OCI-LY3 (cell line): Measurements from ENCODE around the gene KRTAP10-11.

ENCODE experiments used
- H2AFZ ChIP-seq: fragments of 200-600, 300-600 bp; shearing (Covaris generic); 2 replicates; pipeline ENCODE4 v1.6.0; 2014; ENCODE audit warnings: antibody characterized with exemption, low read depth, low read length
- H3K27ac ChIP-seq: fragments of 200-600, 300-600 bp; sonication (generic); 2 replicates; pipeline ENCODE4 v1.5.1; 2014; ENCODE audit warnings: mild to moderate bottlenecking, low read length, moderate library complexity, mixed read lengths
- H3K27me3 ChIP-seq: fragments of 200-600, 300-600 bp; sonication (generic); 2 replicates; pipeline ENCODE4 v1.6.1; 2014; ENCODE audit warnings: low read depth, low read length, mixed read lengths
- H3K36me3 ChIP-seq: fragments of 200-600, 300-600 bp; sonication (generic); replicated peaks from 2 replicates; pipeline ENCODE3; 2014; ENCODE audit warnings: low read depth, low read length, mixed read lengths
- H3K4me1 ChIP-seq: fragments of 300-600, 200-600 bp; sonication (generic); 2 replicates; pipeline ENCODE4 v1.6.1; 2014; ENCODE audit warnings: low read length, mixed read lengths
- H3K4me2 ChIP-seq: fragments of 200-600, 300-600 bp; sonication (generic); 2 replicates; pipeline ENCODE4 v1.6.1; 2014; ENCODE audit warnings: low read length, mixed read lengths
- H3K4me3 ChIP-seq: fragments of 300-600, 200-600 bp; sonication (generic); 2 replicates; pipeline ENCODE4 v1.5.1; 2014; ENCODE audit warnings: antibody characterized with exemption, mild to moderate bottlenecking, low read length, moderate library complexity
- H3K79me2 ChIP-seq: fragments of 300-600, 200-600 bp; shearing (Covaris generic); 2 replicates; pipeline ENCODE4 v1.6.1; 2014; ENCODE audit warnings: mild to moderate bottlenecking, low read length, mixed read lengths
- H3K9ac ChIP-seq: fragments of 300-600, 200-600 bp; shearing (Covaris generic); 2 replicates; pipeline ENCODE4 v1.6.0; 2014; ENCODE audit warnings: mild to moderate bottlenecking, low read length, moderate library complexity
- H3K9me3 ChIP-seq: fragments of 200-600, 300-600 bp; shearing (Covaris generic); 2 replicates; pipeline ENCODE4 v1.6.1; 2014; ENCODE audit warnings: low read length, mixed read lengths; ENCODE audit not compliant: insufficient read depth
- H4K20me1 ChIP-seq: fragments of 200-600, 300-600 bp; sonication (generic); 2 replicates; pipeline ENCODE4 v1.6.1; 2016; ENCODE audit warnings: low read length, mixed read lengths; ENCODE audit not compliant: insufficient read depth
- EZH2phosphoT487 ChIP-seq: fragments of 200-600 bp; shearing (Covaris generic); IDR thresholded peaks from 2 replicates; pipeline ENCODE4 v1.6.1; 2018; ENCODE audit warnings: antibody characterized with exemption, mixed run types, low read depth
- TF ChIP-seq, protein P1 (sequence below): fragments of 200-600, 300-600 bp; sonication (generic); IDR thresholded peaks from 2 replicates; pipeline ENCODE4 v1.5.1; 2014; ENCODE audit warnings: antibody characterized with exemption, low read length, low read depth

KRTAP10-11 gene

DNA sequence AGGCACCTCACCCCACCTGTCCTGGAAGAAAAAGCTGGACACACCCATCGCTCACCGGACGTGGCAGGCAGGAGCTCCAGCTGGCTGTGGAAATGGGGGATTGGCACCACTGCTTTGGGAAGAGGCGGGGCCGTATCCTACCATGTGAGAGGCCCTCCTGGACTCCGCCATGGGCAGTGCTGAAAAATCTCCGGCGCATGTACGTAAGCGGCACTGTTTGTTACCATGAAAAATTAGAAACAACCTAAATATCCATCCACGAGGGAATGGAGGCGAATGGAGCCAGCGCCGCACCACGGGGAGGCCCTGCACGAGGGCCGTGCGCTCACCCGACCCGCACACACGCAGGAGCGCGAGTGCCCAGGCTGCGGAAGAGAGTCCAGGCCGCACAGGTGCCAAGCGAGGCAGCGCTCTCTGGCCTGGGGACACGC, 31.2 kb upstream of the KRTAP10-11 start:
- no peaks in the 10 kb centered on the region for H4K20me1 ChIP-seq

DNA sequence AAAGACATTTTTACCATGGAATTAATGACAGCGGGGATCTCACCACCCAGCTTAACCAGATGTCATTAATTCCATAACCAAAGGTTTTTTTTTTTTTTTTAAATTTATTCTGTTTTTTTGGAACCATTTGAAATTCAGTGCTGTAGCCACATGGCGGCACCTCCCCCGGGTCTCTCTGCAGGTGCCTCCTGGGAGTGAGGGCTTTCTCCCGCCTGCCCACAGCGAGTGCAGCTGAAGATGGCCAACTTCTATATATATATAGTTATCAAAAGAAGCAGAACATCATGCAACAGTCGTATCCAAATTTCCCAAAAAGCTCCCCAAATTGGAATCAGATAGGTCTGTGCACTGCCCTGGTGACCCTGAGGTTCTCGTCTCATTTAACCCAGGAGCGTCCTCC, 30.7 kb upstream of the KRTAP10-11 start:
- no peak for TF ChIP-seq EZH2phosphoT487
- TF ChIP-seq, protein P1, sequence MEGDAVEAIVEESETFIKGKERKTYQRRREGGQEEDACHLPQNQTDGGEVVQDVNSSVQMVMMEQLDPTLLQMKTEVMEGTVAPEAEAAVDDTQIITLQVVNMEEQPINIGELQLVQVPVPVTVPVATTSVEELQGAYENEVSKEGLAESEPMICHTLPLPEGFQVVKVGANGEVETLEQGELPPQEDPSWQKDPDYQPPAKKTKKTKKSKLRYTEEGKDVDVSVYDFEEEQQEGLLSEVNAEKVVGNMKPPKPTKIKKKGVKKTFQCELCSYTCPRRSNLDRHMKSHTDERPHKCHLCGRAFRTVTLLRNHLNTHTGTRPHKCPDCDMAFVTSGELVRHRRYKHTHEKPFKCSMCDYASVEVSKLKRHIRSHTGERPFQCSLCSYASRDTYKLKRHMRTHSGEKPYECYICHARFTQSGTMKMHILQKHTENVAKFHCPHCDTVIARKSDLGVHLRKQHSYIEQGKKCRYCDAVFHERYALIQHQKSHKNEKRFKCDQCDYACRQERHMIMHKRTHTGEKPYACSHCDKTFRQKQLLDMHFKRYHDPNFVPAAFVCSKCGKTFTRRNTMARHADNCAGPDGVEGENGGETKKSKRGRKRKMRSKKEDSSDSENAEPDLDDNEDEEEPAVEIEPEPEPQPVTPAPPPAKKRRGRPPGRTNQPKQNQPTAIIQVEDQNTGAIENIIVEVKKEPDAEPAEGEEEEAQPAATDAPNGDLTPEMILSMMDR: no peak
- Histone ChIP-seq H2AFZ (no peak overlapping the region), H3K4me2 (no peak overlapping the region), H3K4me3 (no peak overlapping the region), H3K36me3 (no peaks in the 10 kb centered on the region), H3K9ac (no peak overlapping the region), H3K79me2 (no peaks in the 10 kb centered on the region), H3K27me3 (no peaks in the 10 kb centered on the region), H3K9me3 (peaks cover 4% of the 10 kb centered on the region; the same call in 1 of the 2 replicates), H3K4me1 (no peaks in the 10 kb centered on the region), H3K27ac (no peak overlapping the region), H4K20me1 (no peaks in the 10 kb centered on the region)

More for the DNA sequence above, 31.2 kb upstream of the KRTAP10-11 start:
- H3K79me2 ChIP-seq: no peaks in the 10 kb centered on the region
- no peaks in the 10 kb centered on the region for H3K36me3 ChIP-seq
- H3K27ac ChIP-seq: no peak overlapping the region
- no peak overlapping the region for H3K4me2 ChIP-seq
- H3K9ac ChIP-seq: no peak overlapping the region
- no peak overlapping the region for H3K4me3 ChIP-seq
- TF ChIP-seq EZH2phosphoT487: no peak
- TF ChIP-seq, protein P1: no peak
- H3K27me3 ChIP-seq: no peaks in the 10 kb centered on the region
- no peaks in the 10 kb centered on the region for H3K4me1 ChIP-seq
- H2AFZ ChIP-seq: no peak overlapping the region
- peaks cover 4% of the 10 kb centered on the region; the same call in 1 of the 2 replicates for H3K9me3 ChIP-seq

DNA sequence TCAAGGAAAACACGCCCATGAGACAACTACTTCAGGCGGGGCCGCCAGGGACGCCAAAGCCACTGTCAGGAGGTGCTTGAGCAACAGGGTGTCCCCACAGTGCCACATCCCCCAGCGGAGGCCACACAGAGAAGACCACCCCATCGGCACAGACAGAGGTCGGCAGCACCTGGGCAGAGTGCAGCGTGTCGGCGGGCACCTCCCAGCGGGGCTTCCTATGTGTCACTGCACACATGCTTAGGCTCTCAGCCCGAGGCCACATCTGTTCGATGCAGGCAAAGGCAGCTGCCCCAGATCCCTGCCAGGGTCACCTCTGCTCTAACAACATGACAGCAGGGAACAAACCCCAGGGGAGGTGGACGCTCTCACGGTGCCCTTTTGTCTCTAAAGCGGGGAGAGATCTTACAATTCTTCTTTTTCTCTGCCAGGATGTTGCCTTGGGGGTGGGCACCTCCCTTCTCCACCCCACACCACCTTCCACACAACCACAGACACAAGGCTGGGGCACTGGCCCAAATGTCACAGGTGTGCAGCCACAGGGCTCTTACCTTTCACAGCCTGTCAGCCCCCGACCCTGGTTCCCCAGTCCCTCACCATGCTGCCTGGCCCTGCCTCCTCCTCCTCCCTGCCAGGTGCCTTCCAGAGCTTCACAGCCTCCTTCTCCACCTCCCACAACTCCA, 30.2 kb upstream of the KRTAP10-11 start:
- Histone ChIP-seq H3K4me2 (no peak overlapping the region), H3K9ac (no peak overlapping the region), H3K36me3 (no peaks in the 10 kb centered on the region), H3K27me3 (no peaks in the 10 kb centered on the region), H4K20me1 (no peaks in the 10 kb centered on the region), H3K79me2 (no peaks in the 10 kb centered on the region), H3K4me1 (no peaks in the 10 kb centered on the region), H3K27ac (no peak overlapping the region), H3K9me3 (peaks cover 4% of the 10 kb centered on the region; the same call in 1 of the 2 replicates), H2AFZ (no peak overlapping the region), H3K4me3 (no peak overlapping the region)
- TF ChIP-seq, protein P1: no peak
- TF ChIP-seq EZH2phosphoT487: no peak

DNA sequence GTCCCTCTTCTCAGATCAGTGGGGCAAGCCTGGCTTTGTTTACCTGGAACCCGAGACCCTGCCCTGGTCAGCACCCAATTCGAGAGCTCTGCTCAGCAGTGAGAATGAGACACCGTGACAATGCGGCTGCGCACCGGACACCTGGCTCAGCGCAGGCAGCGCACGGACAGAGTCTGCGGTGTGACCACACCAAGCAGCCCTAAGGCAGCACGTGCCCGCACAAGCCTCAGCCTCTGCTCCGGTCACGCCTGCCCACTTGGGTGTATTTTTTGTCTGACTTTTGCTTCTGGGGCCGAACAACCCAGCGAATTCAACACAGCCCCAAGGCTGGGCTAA, 29.7 kb upstream of the KRTAP10-11 start:
- Histone ChIP-seq H3K4me1 (no peaks in the 10 kb centered on the region), H2AFZ (no peak overlapping the region), H3K4me2 (no peak overlapping the region), H3K4me3 (no peak overlapping the region), H3K27ac (no peak overlapping the region), H3K9me3 (peaks cover 4% of the 10 kb centered on the region; the same call in 1 of the 2 replicates), H4K20me1 (no peaks in the 10 kb centered on the region), H3K9ac (no peak overlapping the region), H3K36me3 (no peaks in the 10 kb centered on the region), H3K79me2 (no peaks in the 10 kb centered on the region), H3K27me3 (no peaks in the 10 kb centered on the region)
- TF ChIP-seq, protein P1: no peak
- TF ChIP-seq EZH2phosphoT487: no peak
